PC-3 (cell line): Measurements from ENCODE around the gene UCK1. TPM values are rescaled to one million over a fixed set of nuclear protein-coding genes. Genes with fewer than 3 reads are reported as not detected.

Source experiments
- ATAC-seq: fragments of 200-7000 bp; cut with Tn5 transposase; 2 replicates; pipeline ENCODE4 v1.9.1; 2020; ENCODE audit warnings: mild to moderate bottlenecking, moderate library complexity
- BruUV-seq: library from RNA; stranded (reverse); fragments of 400-500 nt; replicated peaks from 2 replicates; lab custom pipeline; 2021; lab: Mats Ljungman, UMichigan
- CTCF ChIA-PET: fragments of 300-600 bp; sonication (Branson Sonifier 250); formaldehyde crosslinking; loops from one replicate; lab custom pipeline; 2022; ENCODE audit warnings: antibody characterized with exemption; lab: Charles Lee
- POLR2A ChIA-PET: fragments of 300-600 bp; sonication (Branson Sonifier 250); formaldehyde crosslinking; loops from one replicate; lab custom pipeline; 2022; ENCODE audit warnings: antibody characterized with exemption; ENCODE audit not compliant: unreplicated experiment; lab: Charles Lee
- DNase-seq: peaks from one replicate; pipeline ENCODE4 v3.0.0-alpha.2; 2015
- H2AFZ ChIP-seq: fragments of 300-600 bp; sonication (generic); 2 replicates; pipeline ENCODE4 v1.6.0; 2016; ENCODE audit warnings: antibody characterized with exemption, low read length
- H3F3A ChIP-seq: fragments of 300-600 bp; sonication (generic); one replicate; pipeline ENCODE4 v1.6.0; 2017; ENCODE audit warnings: antibody characterized with exemption, low read length, control low read depth, mild to moderate bottlenecking; ENCODE audit not compliant: unreplicated experiment
- H3K27ac ChIP-seq: fragments of 300-600 bp; sonication (generic); 2 replicates; pipeline ENCODE4 v1.5.1; 2016; ENCODE audit warnings: mild to moderate bottlenecking, low read length
- H3K27me3 ChIP-seq: fragments of 300-600 bp; sonication (generic); 2 replicates; pipeline ENCODE4 v1.6.1; 2016; ENCODE audit warnings: low read length, mixed read lengths
- H3K36me3 ChIP-seq: fragments of 300-600 bp; sonication (generic); 2 replicates; pipeline ENCODE4 v1.6.1; 2016; ENCODE audit warnings: low read depth, mixed run types, low read length, mixed read lengths
- H3K4me1 ChIP-seq: fragments of 300-600 bp; sonication (generic); 2 replicates; pipeline ENCODE4 v1.5.1; 2016; ENCODE audit warnings: low read length; ENCODE audit not compliant: insufficient read depth
- H3K4me2 ChIP-seq: fragments of 300-600 bp; sonication (generic); 2 replicates; pipeline ENCODE4 v1.6.0; 2016; ENCODE audit warnings: low read length
- H3K4me3 ChIP-seq: fragments of 300-600 bp; sonication (generic); 2 replicates; pipeline ENCODE4 v1.5.1; 2016; ENCODE audit warnings: mild to moderate bottlenecking, low read length, mixed read lengths
- H3K79me2 ChIP-seq: fragments of 300-600 bp; sonication (generic); 2 replicates; pipeline ENCODE4 v1.6.1; 2017; ENCODE audit warnings: low read length, mixed read lengths
- H3K9ac ChIP-seq: fragments of 300-600 bp; sonication (generic); 2 replicates; pipeline ENCODE4 v1.6.0; 2016; ENCODE audit warnings: mild to moderate bottlenecking, low read length
- H3K9me2 ChIP-seq: fragments of 300-600 bp; sonication (generic); replicated peaks from 2 replicates; pipeline ENCODE4 v1.6.1; 2016; ENCODE audit warnings: mixed run types, low read length, mixed read lengths
- H3K9me3 ChIP-seq: fragments of 300-600 bp; sonication (generic); 2 replicates; pipeline ENCODE4 v1.6.1; 2016; ENCODE audit warnings: low read length, mixed read lengths
- H4K20me1 ChIP-seq: fragments of 300-600 bp; sonication (generic); 2 replicates; pipeline ENCODE4 v1.6.1; 2016; ENCODE audit warnings: low read length, mixed read lengths
- CTCF ChIP-seq: fragments of 300-600 bp; sonication (generic); conservative IDR thresholded peaks from 2 replicates; pipeline ENCODE4 v1.5.1; 2017; ENCODE audit warnings: antibody characterized with exemption, low read depth, mild to moderate bottlenecking, low read length
- EZH2 ChIP-seq: fragments of 300-600 bp; sonication (generic); IDR thresholded peaks from one replicate; pipeline ENCODE4 v1.6.1; 2017; ENCODE audit warnings: antibody characterized with exemption, mild to moderate bottlenecking, low read length; ENCODE audit not compliant: unreplicated experiment
- EZH2phosphoT487 ChIP-seq: fragments of 300-600 bp; sonication (generic); IDR thresholded peaks from 2 replicates; pipeline ENCODE4 v1.6.1; 2018; ENCODE audit warnings: mild to moderate bottlenecking, antibody characterized with exemption, low read length, borderline replicate concordance
- intact Hi-C: fragments of 100-400 bp; cut with micrococcal nuclease; formaldehyde crosslinking; loops from 2 replicates; pipeline ENCODE4 v1.9.0; 2023
- total RNA-seq: library from RNA; depleted of rRNA; stranded (reverse); fragments of >200 nt; gene quantifications from 2 replicates; pipeline ENCODE4 v1.2.3, GENCODE V29; 2014

UCK1 gene
- total RNA-seq, 1 experiment from 2014 or later = 28.2 TPM

DNA sequence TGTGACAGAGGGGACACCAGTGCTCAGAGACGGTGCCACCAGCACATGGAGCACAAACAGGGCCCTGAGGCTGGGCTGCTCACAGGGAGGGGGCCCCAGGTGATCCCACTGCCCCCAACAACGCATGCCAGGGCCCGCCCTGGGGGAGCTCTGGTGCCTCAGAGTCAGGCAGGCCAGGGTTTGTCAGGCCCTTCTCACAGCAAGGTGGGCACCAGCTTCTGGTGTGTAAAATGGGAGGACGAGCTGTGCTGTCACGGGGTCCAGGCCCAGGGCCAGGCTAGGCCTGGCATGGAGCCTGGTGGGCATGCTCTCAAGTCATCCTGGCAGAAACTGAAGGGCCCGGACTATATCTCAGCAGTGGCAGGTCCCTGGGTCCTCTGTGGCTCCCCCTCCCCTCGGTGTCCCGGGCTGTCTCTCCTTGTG, 48.7 kb upstream of the UCK1 start:
- Histone ChIP-seq H3K9me3 (no peaks in the 10 kb centered on the region), H3K4me1 (no peaks in the 10 kb centered on the region), H3K9ac (no peak overlapping the region), H3K36me3 (no peaks in the 10 kb centered on the region), H3K9me2 (no peaks in the 10 kb centered on the region), H3K27me3 (no peaks in the 10 kb centered on the region), H3F3A (no peaks in the 10 kb centered on the region), H3K4me3 (no peak overlapping the region), H2AFZ (no peak overlapping the region), H3K4me2 (no peak overlapping the region), H3K27ac (no peak overlapping the region), H3K79me2 (no peaks in the 10 kb centered on the region), H4K20me1 (no peaks in the 10 kb centered on the region)
- intact Hi-C loops = no loop called here
- ATAC-seq = no peak
- ChIA-PET POLR2A (no interaction called here), CTCF (no interaction called here)
- no peak for TF ChIP-seq CTCF
- TF ChIP-seq EZH2 = no peak
- no peak for TF ChIP-seq EZH2phosphoT487
- no TSS peak for BruUV-seq
- DNase-seq = no peak

- POLR2A ChIA-PET = no interaction called here
- CTCF ChIA-PET = no interaction called here
- H3K9ac ChIP-seq = no peak overlapping the region
- H3K27me3 ChIP-seq = no peaks in the 10 kb centered on the region
- intact Hi-C loops = no loop called here
- no peaks in the 10 kb centered on the region for H3K9me2 ChIP-seq
- H3K36me3 ChIP-seq = no peaks in the 10 kb centered on the region
- ATAC-seq (no peak), DNase-seq (no peak)
- no peak overlapping the region for H2AFZ ChIP-seq
- H3K4me1 ChIP-seq = no peaks in the 10 kb centered on the region
- no peaks in the 10 kb centered on the region for H3K9me3 ChIP-seq
- H3K4me3 ChIP-seq = no peak overlapping the region
- no peak overlapping the region for H3K4me2 ChIP-seq
- no TSS peak for BruUV-seq
- no peaks in the 10 kb centered on the region for H4K20me1 ChIP-seq
- H3F3A ChIP-seq = no peaks in the 10 kb centered on the region
- no peak overlapping the region for H3K27ac ChIP-seq
- TF ChIP-seq EZH2 (no peak), EZH2phosphoT487 (no peak), CTCF (no peak)
- H3K79me2 ChIP-seq = no peaks in the 10 kb centered on the region
Measured at GRCh38 chr9:131578731-131579504, 47.9 kb upstream of the UCK1 start.

DNA sequence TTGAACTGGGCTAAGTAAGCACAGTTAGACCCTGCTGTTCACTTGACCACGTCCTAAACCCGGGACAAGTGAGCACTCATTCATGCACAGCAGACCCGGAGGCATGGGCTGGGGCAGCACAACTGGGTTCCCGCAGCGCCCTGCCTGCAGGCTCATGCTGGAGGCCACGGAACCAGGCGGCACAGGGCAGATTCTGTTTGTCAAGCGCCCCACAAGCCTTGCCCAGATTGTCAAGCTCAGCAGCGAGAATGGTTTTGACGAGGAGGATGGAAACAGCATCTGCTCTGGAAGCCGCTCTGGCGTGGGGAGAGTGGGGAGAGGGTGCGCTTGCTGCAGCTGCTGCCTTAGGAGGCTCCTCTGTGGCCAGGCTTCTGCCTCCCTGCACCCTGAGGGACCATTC, 47.0 kb upstream of the UCK1 start:
- Histone ChIP-seq H3K27ac (no peak overlapping the region), H3K36me3 (no peaks in the 10 kb centered on the region), H3K79me2 (no peaks in the 10 kb centered on the region), H3K4me2 (no peak overlapping the region), H3K4me1 (no peaks in the 10 kb centered on the region), H3K9me3 (no peaks in the 10 kb centered on the region), H4K20me1 (no peaks in the 10 kb centered on the region), H2AFZ (no peak overlapping the region), H3K9me2 (no peaks in the 10 kb centered on the region), H3K9ac (no peak overlapping the region), H3K27me3 (no peaks in the 10 kb centered on the region), H3K4me3 (no peak overlapping the region), H3F3A (no peaks in the 10 kb centered on the region)
- intact Hi-C loops = no loop called here
- TF ChIP-seq CTCF = no peak
- no peak for DNase-seq
- POLR2A ChIA-PET = no interaction called here
- ATAC-seq = no peak
- CTCF ChIA-PET = no interaction called here
- no TSS peak for BruUV-seq
